NCI-H1694 (cell line): ENCODE measurements around the gene TRMT6.

ENCODE experiments used
- DNase-seq: peaks from one replicate; lab custom pipeline; 2025; lab: John Stamatoyannopoulos, UW

Gene TRMT6

GRCh38 chr20:5899444-5899843 lies 50.9 kb downstream of the TRMT6 start:
- DNase-seq, result no peak

- DNase-seq, result no peak
These were observed 54.7 kb downstream of the TRMT6 start for GRCh38 chr20:5895626-5896025.

GRCh38 chr20:5893621-5894020 lies 56.7 kb downstream of the TRMT6 start:
- no peak for DNase-seq

GRCh38 chr20:5893052-5893451 lies 57.3 kb downstream of the TRMT6 start:
- DNase-seq, result no peak

GRCh38 chr20:5890773-5891441 lies 59.4 kb downstream of the TRMT6 start:
- no peak for DNase-seq

GRCh38 chr20:5888041-5888440 lies 62.3 kb downstream of the TRMT6 start:
- DNase-seq, result no peak

- DNase-seq, result no peak
These were observed 62.9 kb downstream of the TRMT6 start for GRCh38 chr20:5887386-5887785.
